Common myeloid progenitor, CD34-positive (primary cell): ENCODE data around the gene FCN1.

Experiments used
- CTCF ChIA-PET: fragments of 350-600 bp; sonication (Branson Sonifier 250); formaldehyde crosslinking; loops from one replicate; lab custom pipeline; 2021; ENCODE audit warnings: antibody characterized with exemption; lab: Charles Lee
- POLR2A ChIA-PET: fragments of 350-600 bp; sonication (Branson Sonifier 250); formaldehyde crosslinking; loops from one replicate; lab custom pipeline; 2021; ENCODE audit warnings: antibody characterized with exemption; lab: Charles Lee
- DNase-seq, 3 donors: peaks; one replicate each; pipeline versions ENCODE4 v3.0.0 to v3.0.0-alpha.2; 2013
- H3K27ac ChIP-seq, 2 experiments: 1 replicate in 1 of 2; 2 replicates in 1 of 2; pipeline ENCODE4 v1.7.0; 2013; ENCODE audit warnings: inconsistent platforms in 2 of 2, low read length in 2 of 2, mild to moderate bottlenecking in 2 of 2, low read depth in 1 of 2, moderate library complexity in 1 of 2; ENCODE audit not compliant: severe bottlenecking in 2 of 2, insufficient read depth in 1 of 2, poor library complexity in 1 of 2
- H3K27me3 ChIP-seq, 5 experiments: replicated peaks in 2 of 5; 1 replicate in 3 of 5; 2 replicates in 2 of 5; pipeline versions ENCODE4 v1.6.1 to v1.7.0; 2013; ENCODE audit warnings: low read length in 4 of 5, mild to moderate bottlenecking in 2 of 5, moderate library complexity in 2 of 5, inconsistent platforms in 1 of 5; ENCODE audit not compliant: insufficient read depth in 5 of 5, control insufficient read depth in 4 of 5
- H3K36me3 ChIP-seq, 4 experiments: 1 replicate in 2 of 4; 2 replicates in 2 of 4; pipeline versions ENCODE4 v1.6.1 to v1.7.0; 2013; ENCODE audit warnings: low read length in 3 of 4, control low read depth in 1 of 4, mild to moderate bottlenecking in 1 of 4; ENCODE audit not compliant: control insufficient read depth in 4 of 4, insufficient read depth in 4 of 4
- H3K4me1 ChIP-seq, 4 experiments: 1 replicate in 3 of 4; 2 replicates in 1 of 4; pipeline versions ENCODE4 v1.6.1 to v1.7.1; 2013; ENCODE audit warnings: low read length in 3 of 4, mild to moderate bottlenecking in 3 of 4, control low read depth in 1 of 4, inconsistent platforms in 1 of 4, moderate library complexity in 1 of 4; ENCODE audit not compliant: control insufficient read depth in 4 of 4, insufficient read depth in 4 of 4; ENCODE audit errors: control extremely low read depth in 1 of 4
- H3K4me3 ChIP-seq, 7 experiments: 1 replicate in 4 of 7; 2 replicates in 3 of 7; pipeline versions ENCODE4 v1.5.1 to v1.7.0; 2013; ENCODE audit warnings: mild to moderate bottlenecking in 7 of 7, low read length in 6 of 7, moderate library complexity in 6 of 7, inconsistent platforms in 2 of 7, low read depth in 2 of 7, control low read depth in 1 of 7; ENCODE audit not compliant: insufficient read depth in 4 of 7, control insufficient read depth in 1 of 7; ENCODE audit errors: extremely low read depth in 1 of 7
- H3K9me3 ChIP-seq, 5 experiments: 1 replicate in 4 of 5; 2 replicates in 1 of 5; pipeline versions ENCODE4 v1.6.1 to v1.7.1; 2013; ENCODE audit warnings: low read length in 4 of 5, mild to moderate bottlenecking in 2 of 5, inconsistent platforms in 1 of 5, low read depth in 1 of 5, moderate library complexity in 1 of 5; ENCODE audit not compliant: control insufficient read depth in 4 of 5, insufficient read depth in 2 of 5; ENCODE audit errors: control extremely low read depth in 1 of 5
- WGBS: methylation state at CpG from one replicate; pipeline ENCODE4 v1.1.5; 2013; ENCODE audit not compliant: insufficient coverage; 5-methylcytosine and 5-hydroxymethylcytosine counted together

Gene FCN1

DNA sequence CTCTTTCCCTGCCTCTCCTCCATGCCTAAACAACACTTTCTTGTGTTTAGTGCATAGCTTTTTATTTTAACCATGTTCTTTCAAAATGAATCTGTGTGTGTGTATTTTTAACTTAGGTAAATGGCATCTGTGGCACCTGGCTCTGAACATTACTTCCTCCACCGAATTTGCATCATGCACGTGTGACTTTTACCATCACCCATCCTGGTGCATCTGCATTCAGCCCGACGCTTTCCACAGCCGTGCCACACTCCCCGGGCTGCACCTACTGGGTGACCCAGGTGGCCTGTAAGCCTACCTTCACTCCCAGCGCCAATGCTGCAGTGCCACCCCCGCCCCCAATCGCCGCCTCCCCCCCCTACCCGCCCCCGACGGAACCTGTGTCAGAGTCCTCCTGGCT lies 12.7 kb upstream of the FCN1 start:
- WGBS = 67% methylated on average over 6 of the region's 13 CpGs
- ChIA-PET POLR2A (no interaction called here), CTCF (no interaction called here)
- peak in 1 of 3 donors; percentile 36 for DNase-seq
- H3K4me1 ChIP-seq = peaks cover 6 to 28% (median 20%) of the 10 kb centered on the region in 4 experiments
- no peaks in the 10 kb centered on the region for H3K9me3 ChIP-seq
- peaks cover 0 to under 1% (median 0%) of the 10 kb centered on the region in 5 experiments for H3K27me3 ChIP-seq
- no peaks in the 10 kb centered on the region for H3K36me3 ChIP-seq
- no peak overlapping the region for H3K4me3 ChIP-seq
- no peak overlapping the region for H3K27ac ChIP-seq

DNA sequence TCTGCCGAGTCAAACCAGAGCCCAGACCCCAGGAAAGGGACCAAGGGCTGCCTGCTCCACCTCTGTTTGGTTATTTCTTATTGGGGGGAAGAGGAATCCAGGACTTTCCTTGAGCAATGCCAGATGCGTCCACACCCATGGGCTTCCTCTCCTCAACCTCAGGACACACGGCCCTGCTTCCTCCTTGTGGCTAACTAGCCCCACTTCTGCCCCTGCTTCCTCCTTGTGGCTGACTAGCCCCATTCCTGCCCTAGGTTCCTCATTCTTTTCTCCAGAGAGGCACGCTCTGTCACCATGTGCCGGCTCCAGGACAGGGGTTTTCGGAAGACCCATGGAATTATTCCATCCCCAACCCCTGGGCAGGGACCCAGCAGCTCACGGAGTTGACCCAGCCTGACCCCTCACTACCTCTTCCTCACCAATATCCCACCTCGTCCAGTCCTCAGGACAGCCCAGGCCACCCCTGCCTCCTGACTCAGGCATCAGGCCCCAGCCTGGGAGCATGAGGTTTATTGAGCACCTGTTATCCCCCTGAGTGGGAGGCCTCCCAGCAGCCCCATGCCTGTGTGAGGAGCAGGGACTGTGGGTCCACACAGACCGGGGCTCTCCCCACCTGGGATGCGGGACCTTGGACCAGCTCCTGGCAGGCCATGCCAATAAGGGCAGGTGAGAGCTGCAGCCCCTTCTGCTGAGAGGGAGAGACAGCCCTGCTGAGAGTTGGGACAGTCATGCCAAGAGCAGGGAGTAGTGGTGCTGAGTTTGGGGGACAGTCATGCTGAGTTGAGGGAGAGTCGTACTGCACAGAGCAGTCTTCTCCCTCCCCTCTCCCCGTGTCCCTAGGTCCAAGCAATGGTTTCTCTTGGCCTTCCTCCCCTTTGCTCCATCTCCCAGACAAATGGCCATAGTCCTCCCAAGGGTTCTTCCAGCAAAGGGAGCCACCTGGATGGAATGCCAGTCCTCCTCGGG lies 11.8 kb upstream of the FCN1 start:
- Histone ChIP-seq H3K4me3 (peak overlapping the region in 3 of 7 experiments; percentile 0 to 39 (median 12)), H3K27me3 (no peaks in the 10 kb centered on the region), H3K9me3 (no peaks in the 10 kb centered on the region), H3K36me3 (no peaks in the 10 kb centered on the region), H3K4me1 (peaks cover 6 to 26% (median 20%) of the 10 kb centered on the region in 4 experiments), H3K27ac (no peak overlapping the region)
- 41% methylated on average over 9 of the region's 13 CpGs for WGBS
- peak; percentile 78 to 94 (median 94) for DNase-seq
- POLR2A ChIA-PET = no interaction called here
- CTCF ChIA-PET = no interaction called here

DNA sequence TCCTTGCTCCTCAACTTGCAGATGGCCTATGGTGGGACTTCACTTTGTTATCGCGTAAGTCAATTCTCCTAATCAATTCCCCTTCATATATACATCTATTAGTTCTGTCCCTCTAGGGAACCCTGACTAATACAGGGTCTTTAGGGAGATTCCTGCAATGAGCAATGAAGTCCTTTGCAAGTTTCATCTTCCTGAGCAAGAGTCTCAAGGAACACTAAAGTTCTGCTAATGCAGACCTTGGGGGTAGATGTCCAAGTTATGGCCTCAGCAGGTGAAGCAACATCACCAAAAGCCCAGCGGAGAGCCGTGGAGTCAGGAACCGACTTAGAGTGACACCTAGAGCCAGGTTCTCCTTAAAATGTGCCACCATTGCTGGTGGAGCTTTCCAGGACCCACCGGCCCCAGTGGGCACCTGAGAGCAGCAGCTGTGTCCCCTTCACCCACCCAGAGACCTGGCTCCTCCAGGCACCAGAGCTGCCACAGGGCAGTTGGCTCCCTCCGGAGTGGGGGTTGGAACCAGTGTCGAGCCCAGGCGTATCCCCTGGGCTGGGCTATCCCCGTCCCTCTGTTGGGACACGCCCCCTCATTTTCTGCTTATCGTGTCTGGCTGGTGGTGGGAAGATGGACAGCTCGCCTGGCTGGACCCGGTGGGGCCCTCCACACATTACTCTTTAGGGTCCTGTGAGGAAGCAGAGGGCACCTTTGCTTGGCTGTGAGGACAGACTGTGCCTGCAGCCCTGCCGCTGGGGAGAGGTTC lies 10.9 kb upstream of the FCN1 start:
- Histone ChIP-seq H3K27ac (no peak overlapping the region), H3K4me1 (peaks cover 6 to 26% (median 20%) of the 10 kb centered on the region in 4 experiments), H3K9me3 (no peaks in the 10 kb centered on the region), H3K36me3 (no peaks in the 10 kb centered on the region), H3K4me3 (peak overlapping the region in 3 of 7 experiments; percentile 0 to 39 (median 12)), H3K27me3 (no peaks in the 10 kb centered on the region)
- WGBS = 65% methylated on average over 13 of the region's 15 CpGs
- ChIA-PET CTCF (no interaction called here), POLR2A (no interaction called here)
- no peak for DNase-seq

DNA sequence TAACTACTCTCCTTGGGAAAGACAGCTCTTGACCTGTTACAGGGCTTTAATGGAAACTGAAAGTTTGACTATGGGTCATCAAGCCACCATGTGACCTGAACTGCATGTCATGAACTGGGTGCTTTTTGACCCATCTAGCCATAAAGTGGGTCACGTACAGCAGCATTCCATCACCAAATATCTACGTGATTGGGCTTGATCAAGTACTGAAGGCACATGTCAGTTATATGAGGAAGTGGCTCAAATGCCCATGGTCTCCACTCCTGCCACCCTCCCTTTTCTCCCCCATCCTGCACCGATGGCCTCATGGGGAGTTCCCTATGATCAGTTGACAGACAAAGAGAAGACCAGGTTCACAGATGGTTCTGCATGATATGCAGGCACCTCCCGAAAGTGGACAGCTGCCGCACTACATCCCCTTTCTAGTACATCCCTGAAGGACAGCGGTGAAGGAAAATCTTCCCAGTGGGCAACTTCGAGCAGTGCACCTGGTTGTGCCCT lies 7.3 kb upstream of the FCN1 start:
- 96% methylated on average over 6 of the region's 7 CpGs for WGBS
- Histone ChIP-seq H3K27ac (no peak overlapping the region), H3K27me3 (no peaks in the 10 kb centered on the region), H3K36me3 (no peaks in the 10 kb centered on the region), H3K4me3 (no peak overlapping the region), H3K4me1 (peaks cover 5 to 42% (median 22%) of the 10 kb centered on the region in 4 experiments), H3K9me3 (peaks cover 0 to under 1% (median 0%) of the 10 kb centered on the region in 5 experiments)
- POLR2A ChIA-PET = no interaction called here
- DNase-seq = no peak
- CTCF ChIA-PET = no interaction called here

DNA sequence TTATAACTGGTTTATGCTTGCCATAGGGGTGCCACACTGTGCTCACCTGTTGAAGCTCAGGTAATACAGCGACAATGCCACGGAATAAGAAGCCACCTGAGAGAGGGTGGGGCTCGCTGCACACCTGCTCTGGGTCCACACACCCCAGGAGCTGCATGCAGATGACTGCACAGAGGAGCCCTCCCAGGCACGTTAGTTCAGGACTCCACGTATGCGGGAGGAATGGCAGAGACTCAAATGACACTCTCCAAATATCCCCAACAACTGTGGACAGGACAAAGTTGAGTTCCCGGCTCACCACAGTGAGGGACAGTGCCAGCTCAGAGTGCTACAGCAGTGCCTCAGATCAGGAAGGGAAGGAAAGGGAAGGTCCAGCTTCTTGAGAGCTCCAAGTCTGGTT lies 5.8 kb upstream of the FCN1 start:
- no peak for DNase-seq
- H3K27ac ChIP-seq = no peak overlapping the region
- H3K36me3 ChIP-seq = no peaks in the 10 kb centered on the region
- no peak overlapping the region for H3K4me3 ChIP-seq
- WGBS = 100% methylated on average over 4 of the region's 7 CpGs
- H3K9me3 ChIP-seq = peaks cover 0 to 14% (median 6%) of the 10 kb centered on the region in 5 experiments
- ChIA-PET POLR2A (no interaction called here), CTCF (no interaction called here)
- peaks cover 2 to 27% (median 8%) of the 10 kb centered on the region in 4 experiments for H3K4me1 ChIP-seq
- H3K27me3 ChIP-seq = no peaks in the 10 kb centered on the region

DNA sequence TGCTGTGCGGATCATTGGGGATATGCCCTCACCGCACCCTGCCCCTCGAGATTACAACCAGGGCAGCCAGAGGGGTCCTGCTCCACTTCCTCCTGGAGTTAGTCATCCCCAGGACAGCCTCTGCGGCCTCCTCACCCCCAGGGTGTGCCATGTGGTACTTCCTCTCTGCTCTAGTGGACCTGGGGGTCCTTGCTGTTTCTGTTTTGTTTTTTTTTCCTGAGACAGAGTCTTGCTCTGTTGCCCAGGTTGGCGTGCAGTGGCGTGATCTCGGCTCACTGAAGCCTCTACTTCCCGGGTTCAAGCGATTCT lies 5.2 kb upstream of the FCN1 start:
- peak in 2 of 3 donors; percentile 61 to 62 for DNase-seq
- H3K9me3 ChIP-seq = peaks cover 0 to 14% (median 6%) of the 10 kb centered on the region in 5 experiments
- ChIA-PET POLR2A (no interaction called here), CTCF (no interaction called here)
- H3K27me3 ChIP-seq = no peaks in the 10 kb centered on the region
- no peaks in the 10 kb centered on the region for H3K36me3 ChIP-seq
- WGBS = 87% methylated on average over 8 of the region's 9 CpGs
- H3K4me3 ChIP-seq = no peak overlapping the region
- no peak overlapping the region for H3K27ac ChIP-seq
- H3K4me1 ChIP-seq = peaks cover 0 to 30% (median 4%) of the 10 kb centered on the region in 4 experiments
